Measurements from ENCODE around the gene RPL36AL. TPM values are rescaled to one million over a fixed set of nuclear protein-coding genes. Genes with fewer than 3 reads are reported as not detected.

RPL36AL gene
- total RNA-seq, 1 donor from 2014 or later = 150 TPM

GRCh38 chr14:49615776-49616175 lies 4.7 kb downstream of the RPL36AL start:
- H3K4me1 Mint-ChIP-seq = peaks cover 26% of the 10 kb centered on the region
- H3K4me3 Mint-ChIP-seq = no peak overlapping the region
- no peak for ATAC-seq (ENCODE audit: low read depth)
- ChIA-PET POLR2A (interaction anchor here (1.3 to 1.4 kb wide), 2 partner anchors 17 to 31 kb away, joined by 3 read pairs; partner anchors contain the start of gene LRR1), CTCF (no interaction called here)
- no peaks in the 10 kb centered on the region for H3K27me3 Mint-ChIP-seq
- H3K9me3 Mint-ChIP-seq = no peaks in the 10 kb centered on the region
- no peak overlapping the region for H3K27ac Mint-ChIP-seq
- no peak for DNase-seq
- TF ChIP-seq CTCF (IDR thresholded peaks at IDR 0.05) = no peak
- H3K36me3 Mint-ChIP-seq (ENCODE audit: low read depth) = peaks cover 49% of the 10 kb centered on the region
- intact Hi-C loops (cut with micrococcal nuclease) = no loop called here

GRCh38 chr14:49614196-49614595 lies 6.2 kb downstream of the RPL36AL start:
- Mint-ChIP-seq H3K27me3 (no peaks in the 10 kb centered on the region), H3K36me3 (ENCODE audit: low read depth) (peaks cover 40% of the 10 kb centered on the region), H3K4me1 (peaks cover 15% of the 10 kb centered on the region), H3K9me3 (no peaks in the 10 kb centered on the region), H3K4me3 (no peak overlapping the region), H3K27ac (no peak overlapping the region)
- DNase-seq = no peak
- no peak for TF ChIP-seq CTCF (IDR thresholded peaks at IDR 0.05)
- no peak for ATAC-seq (ENCODE audit: low read depth)
- CTCF ChIA-PET = no interaction called here
- POLR2A ChIA-PET = no interaction called here
- intact Hi-C loops (cut with micrococcal nuclease) = no loop called here

- TF ChIP-seq CTCF (IDR thresholded peaks at IDR 0.05) = no peak
- intact Hi-C loops (cut with micrococcal nuclease) = no loop called here
- DNase-seq (no peak), ATAC-seq (ENCODE audit: low read depth) (no peak)
- Mint-ChIP-seq H3K4me3 (no peak overlapping the region), H3K4me1 (peaks cover 3% of the 10 kb centered on the region), H3K27me3 (no peaks in the 10 kb centered on the region), H3K9me3 (no peaks in the 10 kb centered on the region), H3K27ac (no peak overlapping the region), H3K36me3 (ENCODE audit: low read depth) (peaks cover 31% of the 10 kb centered on the region)
- POLR2A ChIA-PET = interaction anchor here (1.2 to 4.6 kb wide), 2 partner anchors 8 to 14 kb away, joined by 6 to 30 read pairs; partner anchors contain the start of genes LRR1, MGAT2 and RPL36AL
- CTCF ChIA-PET = no interaction called here
Measured at GRCh38 chr14:49612671-49613070, 7.8 kb downstream of the RPL36AL start.

- ChIA-PET CTCF (no interaction called here), POLR2A (interaction anchor here (0.5 to 4.6 kb wide), 3 partner anchors 8 to 218 kb away, joined by 3 to 30 read pairs (median 6); partner anchors contain the start of genes LRR1, MGAT2 and RPL36AL)
- Mint-ChIP-seq H3K27ac (no peak overlapping the region), H3K4me3 (no peak overlapping the region), H3K27me3 (no peaks in the 10 kb centered on the region), H3K9me3 (no peaks in the 10 kb centered on the region), H3K36me3 (ENCODE audit: low read depth) (peaks cover 31% of the 10 kb centered on the region), H3K4me1 (no peaks in the 10 kb centered on the region)
- DNase-seq (no peak), ATAC-seq (ENCODE audit: low read depth) (no peak)
- no peak for TF ChIP-seq CTCF (IDR thresholded peaks at IDR 0.05)
- intact Hi-C loops (cut with micrococcal nuclease) = no loop called here
Measured at GRCh38 chr14:49612251-49612650, 8.2 kb downstream of the RPL36AL start.

GRCh38 chr14:49607583-49607982 lies 12.8 kb downstream of the RPL36AL start:
- Mint-ChIP-seq H3K27ac (no peak overlapping the region), H3K36me3 (ENCODE audit: low read depth) (peaks cover 31% of the 10 kb centered on the region), H3K9me3 (no peaks in the 10 kb centered on the region), H3K27me3 (no peaks in the 10 kb centered on the region), H3K4me3 (no peak overlapping the region), H3K4me1 (no peaks in the 10 kb centered on the region)
- intact Hi-C loops (cut with micrococcal nuclease) = no loop called here
- no peak for ATAC-seq (ENCODE audit: low read depth)
- ChIA-PET POLR2A (interaction anchor here (0.6 to 1.4 kb wide), 4 partner anchors 9 to 28 kb away, joined by 4 to 6 read pairs (median 6); partner anchors contain the start of genes LRR1, MGAT2 and RPL36AL), CTCF (no interaction called here)
- no peak for DNase-seq
- TF ChIP-seq CTCF (IDR thresholded peaks at IDR 0.05) = no peak

Data from activated B cell treated with CpG ODN at 0.5 μM for 24 hours (primary cell).